CD1c-positive myeloid dendritic cell (primary cell): ENCODE data around the gene BRD3OS.
"Not testable (repeated sequence)": the region's sequence is repeated elsewhere in the genome, so short reads cannot be mapped to it uniquely, and the experiment has no call there.

Source experiments
- DNase-seq: peaks from one replicate; pipeline ENCODE4 v3.0.0-alpha.2; 2016; ENCODE audit errors: extremely low spot score

BRD3OS gene

DNA sequence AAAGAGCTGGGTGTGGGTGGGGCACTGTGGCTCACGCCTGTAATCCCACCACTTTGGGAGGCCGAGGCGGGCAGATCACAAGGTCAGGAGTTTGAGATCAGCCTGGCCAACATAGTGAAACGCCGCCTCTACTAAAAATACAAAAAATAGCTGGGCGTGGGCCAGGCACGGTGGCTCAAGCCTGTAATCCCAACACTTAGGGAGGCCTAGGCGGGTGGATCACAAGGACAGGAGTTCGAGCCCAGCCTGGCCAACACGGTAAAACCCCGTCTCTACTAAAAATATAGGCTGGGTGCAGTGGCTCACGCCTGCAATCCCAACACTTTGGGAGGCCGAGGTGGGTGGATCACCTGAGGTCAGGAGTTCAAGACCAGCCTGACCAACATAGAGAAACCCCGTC lies 36.5 kb upstream of the BRD3OS start:
- DNase-seq = not testable (repeated sequence)

DNA sequence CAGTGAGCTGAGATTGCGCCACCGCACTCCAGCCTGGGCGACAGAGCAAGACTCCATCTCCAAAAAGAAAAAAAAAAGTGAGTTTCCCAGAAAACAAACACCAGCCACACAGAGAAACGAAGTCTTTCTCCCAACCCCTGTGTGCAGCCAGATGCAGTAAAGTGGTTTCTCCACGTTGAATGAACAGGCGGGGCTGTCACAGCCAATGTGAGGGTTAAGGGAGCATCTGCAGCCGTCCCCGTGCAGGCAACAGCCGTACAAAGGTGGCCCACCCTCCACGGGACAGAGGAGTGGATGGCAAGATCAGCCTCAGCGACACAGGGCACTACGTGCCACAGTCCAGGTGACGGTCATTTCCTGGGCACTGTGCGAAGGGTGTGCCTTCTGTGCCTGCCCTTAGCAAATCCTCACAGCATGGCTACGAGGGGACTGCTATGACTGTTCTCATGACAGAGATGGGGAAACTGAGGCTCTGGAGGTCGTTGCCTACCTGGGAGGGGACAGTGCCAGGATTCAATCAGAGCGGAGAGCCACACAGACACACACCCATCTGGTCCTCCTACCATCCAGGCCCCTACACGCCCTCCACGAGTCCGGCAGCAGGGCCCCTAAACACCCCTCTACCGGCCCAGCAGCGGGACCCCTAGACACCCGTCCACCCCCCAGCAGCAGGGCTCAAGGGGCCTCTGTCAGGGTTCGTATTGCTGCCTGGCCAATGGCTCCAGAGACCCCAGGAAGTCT lies 35.5 kb upstream of the BRD3OS start:
- no peak for DNase-seq

DNA sequence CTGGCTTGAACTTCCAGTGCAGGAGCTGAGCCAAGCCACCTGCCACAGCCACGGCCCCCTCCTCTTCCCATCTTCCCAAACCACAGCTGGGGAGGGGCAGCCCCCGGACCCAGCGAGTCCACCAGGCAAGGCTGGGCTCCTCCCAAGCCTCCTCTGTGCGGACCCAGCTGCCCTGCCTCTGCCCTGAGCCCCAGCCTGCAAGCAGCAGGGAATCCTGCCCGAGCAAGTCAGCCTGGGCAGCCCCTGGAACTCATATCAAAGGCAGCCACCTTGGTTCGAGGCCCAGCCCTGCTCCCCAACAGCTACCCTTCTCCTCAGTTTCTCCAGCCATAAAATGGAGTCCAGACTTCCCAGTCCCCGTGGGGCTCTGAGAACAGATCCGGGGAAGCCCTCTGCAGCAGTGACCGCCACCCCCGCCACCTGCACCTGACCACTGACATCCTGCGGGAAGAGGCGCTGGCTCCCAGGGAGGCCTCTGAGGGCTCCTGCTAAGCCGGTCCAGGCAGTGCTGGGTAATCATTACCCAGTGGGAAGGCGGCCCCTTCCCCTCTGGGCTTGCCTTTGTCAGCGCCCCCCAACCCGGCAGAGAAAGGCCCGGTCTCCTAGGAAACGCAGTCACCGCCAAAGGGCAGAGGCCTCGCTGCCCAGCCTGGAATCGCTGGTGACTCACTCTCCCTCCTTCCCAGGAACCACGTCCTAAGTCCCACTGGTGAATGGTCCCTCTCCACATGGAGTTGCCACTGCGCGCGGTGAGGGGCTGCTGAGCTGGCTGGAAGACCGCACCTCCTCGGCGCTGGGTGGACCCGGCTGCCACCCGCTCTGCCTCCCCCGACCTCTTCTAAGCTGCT lies 34.7 kb upstream of the BRD3OS start:
- DNase-seq = peak; percentile 13

DNA sequence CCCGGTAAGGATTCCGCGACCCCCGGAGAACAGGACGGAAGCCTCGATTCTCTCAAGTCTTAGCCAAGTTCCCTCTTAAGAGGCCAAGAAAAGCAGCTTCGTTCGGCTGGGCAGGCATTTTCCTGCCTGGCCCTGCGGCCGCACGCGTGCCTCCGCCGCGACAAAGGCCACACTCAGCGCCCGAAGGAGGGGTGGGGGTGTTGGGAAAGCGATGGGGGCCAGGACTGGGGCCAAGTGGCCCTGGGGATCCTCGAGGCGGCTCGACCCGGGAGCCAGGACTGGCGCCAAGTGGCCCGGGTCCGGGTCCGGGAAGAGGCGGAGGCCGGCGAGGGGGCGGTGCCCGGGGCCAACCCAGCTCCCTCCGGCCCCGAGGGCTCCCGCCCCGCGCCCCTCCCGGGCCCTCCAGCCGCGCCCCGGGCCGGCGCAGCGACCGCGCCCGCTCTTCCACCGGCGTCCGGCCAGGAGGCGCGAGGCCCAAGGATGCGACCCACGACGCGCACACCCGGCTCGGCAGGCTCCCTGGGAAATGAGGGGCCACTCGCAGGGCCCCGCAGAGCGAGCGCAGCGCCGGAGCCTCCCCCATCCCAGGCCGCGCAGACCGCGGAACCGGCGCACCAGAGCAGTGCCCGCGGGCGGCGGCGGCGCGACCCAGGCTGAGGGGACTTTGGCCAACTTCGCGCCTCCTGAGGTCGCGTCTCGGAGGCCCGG lies 33.9 kb upstream of the BRD3OS start:
- DNase-seq = peak; percentile 20

DNA sequence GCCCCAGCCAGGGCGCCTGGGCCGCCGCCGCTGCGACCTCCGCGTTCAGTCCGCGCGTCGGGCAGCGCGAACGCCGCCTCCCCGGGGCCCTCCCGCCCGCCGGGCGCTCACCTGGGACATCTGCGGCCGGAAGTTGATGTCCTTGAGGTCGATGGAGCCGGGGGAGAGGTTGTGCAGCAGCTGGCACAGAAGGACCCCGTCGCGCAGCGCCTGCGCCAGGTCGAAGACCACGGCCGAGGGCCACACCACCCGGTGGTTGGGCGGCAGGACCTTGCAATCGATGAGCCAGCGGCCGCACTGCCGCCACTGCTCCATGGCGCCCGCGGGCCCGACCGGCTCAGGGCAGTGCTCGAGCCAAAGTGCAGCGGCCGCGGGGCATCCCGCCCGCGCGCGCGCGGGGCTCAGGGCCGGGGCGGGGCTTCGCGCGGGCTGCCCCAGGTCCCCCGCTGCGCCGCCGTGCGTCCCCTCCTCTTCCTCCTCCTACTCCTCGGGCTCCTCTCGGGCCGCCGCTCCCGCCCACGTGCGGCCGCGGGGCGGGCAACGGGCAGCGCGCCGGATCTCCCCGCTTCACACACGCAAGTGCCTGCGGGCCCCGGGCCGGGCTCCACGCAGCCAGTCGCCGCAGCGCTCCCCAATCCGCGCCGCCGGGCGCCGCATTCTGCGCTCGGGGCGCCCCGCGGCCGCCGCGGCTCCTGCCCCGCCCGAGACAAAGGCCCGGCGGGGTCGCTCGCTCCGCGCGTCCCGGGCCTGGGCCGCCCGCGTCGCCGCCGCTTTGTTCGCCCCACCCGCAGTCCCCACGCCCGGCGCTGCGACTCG lies 33.1 kb upstream of the BRD3OS start, which contains the start of gene VAV2:
VAV2 (minus strand) TSS at position 361 of the 816 bp plus-strand sequence; CDS start at position 315, 46 bp downstream.
- DNase-seq = peak; percentile 78

DNA sequence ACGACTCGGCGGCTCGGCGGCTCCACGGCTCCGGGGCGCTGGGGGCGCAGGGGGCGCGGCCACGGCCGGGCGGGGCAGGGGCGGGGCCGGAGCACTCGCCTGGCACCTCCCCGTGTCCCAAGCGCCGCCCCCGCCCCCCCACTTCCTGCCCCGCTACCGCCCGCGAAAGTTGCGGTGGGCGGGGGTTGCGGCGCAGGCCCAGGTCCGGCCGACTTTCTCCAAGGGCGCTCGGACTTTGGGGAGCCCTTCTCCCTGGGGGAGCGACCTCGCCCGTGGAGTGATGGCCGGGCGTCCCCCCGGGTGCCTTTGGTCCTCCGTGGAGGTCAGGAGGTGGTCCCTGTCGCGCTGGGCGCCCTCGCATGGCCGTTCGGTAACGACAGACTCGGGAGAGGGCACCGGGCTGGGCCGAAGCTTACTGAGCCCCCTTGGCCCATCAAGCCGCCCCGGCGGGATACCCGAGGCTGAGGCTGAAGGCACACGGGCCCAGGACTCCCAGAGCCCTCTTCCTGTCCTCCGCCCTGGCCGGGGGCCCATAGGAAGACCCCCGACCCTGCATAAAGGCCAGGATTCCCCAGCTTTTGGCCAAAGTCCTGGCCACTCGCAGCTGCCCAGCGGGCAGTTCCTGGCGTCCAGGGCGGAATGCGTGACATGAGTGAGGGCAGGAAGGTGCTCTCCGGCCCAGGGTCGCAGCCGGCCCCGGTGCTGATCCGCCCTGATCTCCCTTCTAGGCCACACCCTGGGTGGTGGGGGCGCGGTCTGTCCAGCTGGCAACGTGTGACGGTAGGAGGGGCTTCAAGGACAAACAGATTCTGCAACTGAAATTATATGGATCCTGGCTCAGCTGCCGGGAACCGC lies 32.3 kb upstream of the BRD3OS start:
- DNase-seq = peak; percentile 83

DNA sequence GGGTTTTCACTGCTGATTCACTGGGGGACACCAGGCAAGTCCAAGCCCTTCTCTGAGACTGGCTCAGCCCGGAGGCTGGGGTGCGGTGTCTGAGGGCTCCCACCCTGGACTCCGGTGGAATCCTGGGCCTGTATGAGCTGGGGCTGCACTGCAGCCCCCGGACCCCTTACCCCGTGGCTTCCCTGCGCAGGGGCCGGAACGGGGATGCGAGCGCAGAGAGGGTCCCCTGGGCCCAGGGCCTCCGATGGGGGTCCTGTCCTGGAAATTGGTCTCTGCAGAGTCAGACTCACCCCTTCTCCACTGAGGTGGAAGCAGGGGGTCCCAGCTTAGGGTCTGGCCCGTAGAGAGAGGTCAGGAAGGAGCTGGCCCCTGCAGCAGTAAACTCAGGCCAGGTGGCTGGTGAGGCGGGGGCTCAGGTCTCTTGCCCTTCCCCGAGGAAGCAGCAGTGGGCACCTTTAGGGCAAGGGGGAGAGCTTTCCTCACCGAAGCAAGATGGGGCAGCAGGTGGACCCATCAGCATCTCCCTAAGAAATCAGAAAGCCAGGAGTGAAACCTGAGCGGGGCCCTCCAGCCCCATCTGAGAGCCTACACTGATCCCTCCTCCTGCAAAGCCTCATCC lies 31.5 kb upstream of the BRD3OS start:
- no peak for DNase-seq

DNA sequence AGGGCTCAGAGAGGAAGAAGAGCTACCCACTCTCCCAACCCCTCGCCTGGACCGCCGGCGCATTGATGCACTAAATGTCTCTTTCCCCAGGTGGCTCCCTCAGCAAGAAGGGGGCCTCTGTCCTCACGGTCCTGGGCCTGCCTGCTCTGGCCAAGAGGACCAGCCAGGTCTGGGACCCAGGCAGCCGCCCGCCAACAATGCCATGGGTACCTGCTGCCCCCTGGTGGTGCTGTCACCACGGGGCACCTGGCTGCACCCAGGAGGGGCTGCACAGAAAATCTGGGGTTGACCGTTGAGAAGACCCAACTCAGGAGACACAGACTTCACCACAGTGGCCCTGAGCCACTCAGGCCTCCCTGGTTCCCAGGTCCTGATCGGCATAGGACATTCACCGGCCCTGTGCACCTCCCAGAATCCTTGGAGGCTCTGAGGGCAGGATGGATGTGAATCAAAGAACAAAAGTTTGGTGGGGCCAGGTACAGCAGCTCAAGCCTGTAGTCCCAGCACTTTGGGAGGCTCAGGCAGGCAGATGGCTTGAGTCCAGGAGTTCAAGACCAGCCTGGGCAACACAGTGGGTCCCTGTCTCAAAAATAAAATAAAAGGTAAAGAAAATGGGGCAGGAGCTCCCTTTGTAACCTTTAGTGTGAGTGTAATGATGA lies 30.8 kb upstream of the BRD3OS start:
- peak; percentile 83 for DNase-seq

DNA sequence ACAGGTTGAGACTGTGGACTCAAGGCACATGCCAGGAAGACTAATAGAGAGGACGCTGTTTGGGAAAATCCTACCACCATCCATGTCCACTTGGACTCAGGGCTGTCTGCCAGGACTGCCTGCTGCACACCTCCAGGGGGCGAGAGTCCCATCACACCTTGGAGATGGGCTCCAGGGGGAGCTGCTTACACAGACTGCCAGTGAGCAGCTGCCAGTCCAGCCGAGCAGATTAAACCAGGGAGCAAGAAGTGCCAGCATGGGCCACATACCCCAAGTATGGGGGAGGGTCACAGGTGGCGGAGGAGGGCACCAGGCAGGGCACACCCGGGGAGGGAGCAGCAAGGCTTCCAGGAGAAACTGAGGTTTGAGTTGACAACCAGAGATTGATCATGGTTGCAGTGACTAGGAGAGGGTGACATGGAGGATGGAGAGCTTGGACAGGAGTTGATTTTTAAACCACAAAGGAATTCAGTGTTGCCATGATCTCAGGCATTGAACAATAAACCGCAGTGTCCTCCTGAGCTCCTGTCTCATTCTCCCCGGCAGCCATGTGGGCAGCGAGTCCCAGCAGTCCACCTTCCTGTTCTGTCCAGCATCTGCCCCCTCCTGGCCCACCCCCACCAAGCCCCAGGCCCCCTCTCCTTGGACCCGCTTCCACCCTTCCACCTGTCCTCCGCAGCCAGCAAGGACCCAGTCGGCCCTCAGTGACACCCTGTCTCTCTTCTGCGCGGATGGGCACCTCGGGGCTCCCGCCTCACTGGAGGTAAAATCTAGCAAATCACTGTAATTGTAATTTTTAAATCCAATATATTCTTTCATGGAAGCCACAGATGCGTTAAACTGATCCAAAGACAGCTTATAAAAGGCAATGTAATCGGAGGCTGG lies 30.0 kb upstream of the BRD3OS start:
- DNase-seq = no peak

DNA sequence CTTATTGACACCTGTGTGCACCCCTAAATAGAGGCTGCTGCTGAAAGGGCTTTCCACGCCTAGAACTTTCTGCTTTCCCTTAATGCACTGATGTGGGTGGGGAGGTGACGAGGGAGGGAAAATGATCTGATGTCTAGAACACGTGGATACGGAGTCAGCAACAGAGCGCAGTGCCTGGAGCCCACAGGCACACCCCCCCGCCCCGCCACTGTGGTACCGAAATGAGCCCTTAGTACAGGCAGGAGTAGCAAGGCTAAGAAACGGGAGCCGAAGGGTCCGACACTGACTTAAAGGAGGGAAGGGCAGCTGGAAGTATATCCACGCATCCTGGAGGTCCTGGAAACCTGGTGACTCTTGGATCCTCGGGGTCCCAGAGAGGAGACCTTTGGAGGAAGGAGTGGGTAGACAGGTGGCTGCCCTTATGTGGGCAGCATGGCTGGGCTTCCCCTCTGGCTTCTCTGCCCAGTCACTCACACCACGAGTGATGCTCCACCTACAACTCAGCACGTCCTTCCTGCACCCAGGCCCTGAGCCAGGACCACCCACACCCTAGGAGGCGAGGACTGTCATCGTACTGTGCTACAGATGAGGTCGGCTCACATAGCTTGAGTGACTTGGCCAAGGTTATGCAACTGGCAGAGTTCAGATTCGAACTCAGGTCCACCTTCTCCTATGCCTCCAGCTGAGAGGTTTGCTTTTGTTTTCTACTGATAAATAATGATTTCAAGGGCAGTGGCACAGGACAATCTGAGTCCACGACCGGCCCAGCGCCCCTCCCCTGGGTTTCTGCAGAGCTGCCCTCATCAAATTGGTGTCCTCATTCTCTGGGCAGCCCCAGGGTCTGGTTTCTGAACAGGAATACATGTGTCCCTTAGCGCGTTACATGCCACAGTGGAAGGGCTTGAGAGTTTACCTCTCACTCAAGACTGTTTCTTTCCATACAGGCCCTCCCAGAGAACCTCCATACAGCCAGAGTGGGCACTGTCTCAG lies 28.5 kb upstream of the BRD3OS start:
- DNase-seq = peak; percentile 22

DNA sequence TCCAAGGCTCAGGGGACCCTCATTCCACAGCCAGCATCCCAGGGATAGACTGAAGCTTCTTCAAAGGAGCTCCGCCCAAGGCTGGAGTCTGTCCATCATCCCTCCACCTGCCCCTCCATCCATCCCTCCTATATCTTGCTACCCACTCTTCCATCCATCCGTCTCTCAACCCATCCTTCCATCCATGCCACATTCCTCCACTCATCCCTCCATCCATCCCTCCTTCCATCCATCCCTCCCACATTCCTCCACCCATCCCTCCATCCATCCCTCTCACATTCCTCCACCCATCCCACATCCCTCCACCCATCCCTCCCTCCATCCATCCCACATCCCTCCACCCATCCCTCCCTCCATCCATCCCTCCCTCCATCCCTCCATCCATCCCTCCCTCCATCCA lies 27.7 kb upstream of the BRD3OS start:
- DNase-seq = no peak

DNA sequence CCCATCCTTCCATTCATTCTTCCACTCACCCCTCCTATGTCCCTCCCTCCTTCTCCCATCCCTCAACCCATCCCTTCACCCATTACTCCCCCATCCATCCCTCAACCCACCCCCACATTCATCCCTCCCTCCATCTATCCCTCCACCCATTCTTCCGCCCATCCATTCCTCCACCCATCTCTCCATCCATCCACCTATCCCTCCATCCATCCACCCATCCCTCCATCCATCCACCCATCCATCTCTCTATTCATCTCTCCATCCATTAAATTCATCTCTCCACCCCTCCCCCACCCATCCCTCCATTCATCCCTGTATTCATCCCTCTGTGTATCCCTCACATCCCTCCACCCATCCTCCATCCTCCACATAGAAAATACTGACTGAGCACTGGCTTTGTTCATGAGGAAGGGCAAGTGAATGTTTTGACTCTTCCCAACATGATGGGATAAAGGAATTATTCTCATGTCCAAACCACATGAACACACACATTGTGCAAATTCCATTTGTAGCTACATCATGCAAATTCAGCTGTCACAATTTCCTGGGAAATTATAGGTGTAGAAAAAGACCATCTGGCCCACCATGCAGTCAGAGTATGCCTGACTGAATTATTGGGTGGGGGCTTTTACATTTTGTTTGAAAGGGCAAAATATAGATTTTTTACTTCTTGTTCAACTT lies 26.2 kb upstream of the BRD3OS start:
- DNase-seq = no peak

DNA sequence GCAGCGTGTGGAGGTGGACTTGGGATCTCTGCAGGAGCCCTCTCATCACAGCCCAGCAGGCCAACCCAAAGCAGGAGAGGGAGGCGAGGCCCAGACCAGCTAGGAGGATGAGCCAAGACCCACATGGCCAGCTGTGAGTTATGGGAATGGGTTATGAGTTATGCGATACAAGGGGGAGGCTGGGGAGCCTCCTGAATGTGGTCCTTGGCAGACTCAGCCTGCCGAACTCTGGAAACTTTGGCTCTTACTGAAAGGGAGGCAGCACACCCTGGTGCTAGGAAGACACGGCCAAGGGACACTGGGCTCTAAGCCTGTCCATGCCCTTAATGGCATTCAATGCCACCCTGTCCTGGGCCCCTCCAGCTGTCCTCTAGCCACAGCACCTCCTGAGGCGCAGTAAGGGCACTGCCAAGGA lies 25.4 kb upstream of the BRD3OS start:
- DNase-seq = no peak

DNA sequence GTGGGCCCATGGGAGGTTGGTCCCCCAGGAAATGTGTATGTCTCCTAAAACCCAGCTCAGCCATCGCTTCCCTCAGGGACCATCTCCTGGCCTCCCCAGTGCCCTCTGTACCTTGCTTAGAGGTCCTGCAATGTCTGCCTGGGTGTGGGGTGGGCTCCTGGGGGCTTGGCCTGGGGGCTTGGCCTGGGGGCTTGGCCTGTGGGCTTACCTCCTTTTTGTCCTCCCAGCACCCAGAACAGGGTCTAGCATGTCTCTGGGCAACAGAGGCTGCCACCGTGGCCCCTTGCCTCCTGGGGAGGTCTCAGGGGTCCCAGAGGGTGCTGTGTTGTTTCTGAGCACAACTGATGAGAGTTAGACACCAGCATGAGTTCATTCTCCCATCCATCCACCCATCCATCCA lies 22.5 kb upstream of the BRD3OS start:
- no peak for DNase-seq

DNA sequence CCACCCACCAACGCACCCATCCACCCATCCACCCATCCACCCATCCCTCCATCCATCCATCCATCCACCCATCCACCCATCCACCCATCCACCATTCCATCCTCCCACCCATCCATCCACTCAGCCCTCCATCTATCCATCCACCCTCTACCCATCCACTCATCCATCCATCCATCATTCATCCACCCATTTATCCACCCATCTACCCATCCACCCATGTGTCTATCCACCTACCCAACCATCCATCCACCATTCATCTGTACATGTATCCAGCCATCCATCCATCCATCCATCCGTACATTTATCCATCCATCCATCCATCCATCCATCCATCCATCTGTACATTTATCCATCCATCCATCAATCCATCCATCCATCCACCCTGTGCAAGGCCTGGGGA lies 22.0 kb upstream of the BRD3OS start:
- DNase-seq = no peak

DNA sequence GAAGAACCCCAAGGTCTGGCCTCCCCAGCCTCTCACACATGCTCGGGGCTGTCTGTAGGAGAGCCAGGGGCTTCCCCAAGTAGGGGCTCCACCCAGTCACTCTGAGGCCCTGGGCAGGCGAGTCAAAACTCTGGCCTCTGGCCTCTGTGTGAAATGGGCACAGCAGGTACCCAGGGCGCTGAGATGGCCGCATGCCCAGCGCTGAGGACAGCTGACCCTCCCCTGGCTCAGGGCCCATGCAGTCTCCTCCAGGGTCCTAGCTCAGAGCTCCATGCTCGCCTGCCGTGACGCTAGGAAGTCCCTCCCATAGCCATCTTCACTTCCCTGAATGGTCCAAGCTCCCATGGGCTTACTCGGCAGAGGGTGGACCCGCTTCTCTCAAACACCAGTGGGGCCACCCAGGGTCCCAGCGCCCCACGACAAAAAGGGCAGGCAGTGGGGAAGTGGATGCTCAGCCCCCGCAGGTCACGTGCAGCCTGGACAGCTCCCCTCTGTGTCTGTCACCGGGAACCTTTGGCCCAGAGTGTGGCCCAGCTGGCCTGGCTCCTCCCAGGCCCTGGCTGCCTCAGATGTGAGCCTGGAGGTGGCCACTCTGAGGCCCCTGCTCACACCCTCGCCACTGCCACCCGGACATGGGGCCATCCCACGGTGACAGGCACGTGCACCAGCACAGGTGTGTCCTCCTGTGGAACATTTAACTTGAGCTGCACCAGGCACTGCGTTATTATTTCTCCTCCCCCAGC lies 21.0 kb upstream of the BRD3OS start:
- DNase-seq = no peak
